Activated CD8-positive, alpha-beta memory T cell treated with anti-CD3 and anti-CD28 coated beads, Interleukin-2, amount 50 U/mL, for 24 hours (primary cell): ENCODE results near the gene MICAL2.

ENCODE experiments used
- DNase-seq: peaks from one replicate; pipeline ENCODE4 v3.0.0-alpha.2; 2020; ENCODE audit errors: extremely low read depth

Gene MICAL2

GRCh38 chr11:12246147-12246546 lies 135.8 kb downstream of the MICAL2 start:
- no peak for DNase-seq

GRCh38 chr11:12246989-12247388 lies 136.6 kb downstream of the MICAL2 start:
- DNase-seq, result no peak

GRCh38 chr11:12247543-12248254 lies 137.3 kb downstream of the MICAL2 start:
- no peak for DNase-seq

- no peak for DNase-seq
Measured at GRCh38 chr11:12248330-12248729, 137.9 kb downstream of the MICAL2 start.

- no peak for DNase-seq
Measured at GRCh38 chr11:12249590-12250260, 139.3 kb downstream of the MICAL2 start.

GRCh38 chr11:12251666-12252560 lies 141.5 kb downstream of the MICAL2 start:
- no peak for DNase-seq

- no peak for DNase-seq
Measured at GRCh38 chr11:12253843-12254281, 143.5 kb downstream of the MICAL2 start.

GRCh38 chr11:12258451-12258850 lies 148.1 kb downstream of the MICAL2 start:
- no peak for DNase-seq

- no peak for DNase-seq
Measured at GRCh38 chr11:12259956-12260355, 149.6 kb downstream of the MICAL2 start.

GRCh38 chr11:12260731-12261521 lies 150.5 kb downstream of the MICAL2 start:
- no peak for DNase-seq

GRCh38 chr11:12261551-12261950 lies 151.2 kb downstream of the MICAL2 start:
- DNase-seq, result no peak

GRCh38 chr11:12263141-12263693 lies 152.8 kb downstream of the MICAL2 start:
- no peak for DNase-seq

GRCh38 chr11:12264361-12264760 lies 154.0 kb downstream of the MICAL2 start:
- DNase-seq, result no peak

- no peak for DNase-seq
Measured at GRCh38 chr11:12266132-12266531, 155.7 kb downstream of the MICAL2 start.

- no peak for DNase-seq
Measured at GRCh38 chr11:12266943-12267342, 156.6 kb downstream of the MICAL2 start.

- no peak for DNase-seq
Measured at GRCh38 chr11:12267921-12268320, 157.5 kb downstream of the MICAL2 start.

- DNase-seq, result no peak
Measured at GRCh38 chr11:12269104-12269441, 158.7 kb downstream of the MICAL2 start.

- no peak for DNase-seq
Measured at GRCh38 chr11:12269446-12270214, 159.2 kb downstream of the MICAL2 start.

GRCh38 chr11:12270215-12270797 lies 159.9 kb downstream of the MICAL2 start:
- no peak for DNase-seq

GRCh38 chr11:12270817-12271216 lies 160.4 kb downstream of the MICAL2 start:
- no peak for DNase-seq
